Thyroid gland (tissue), 4 donors: ENCODE data around the gene LECT2. TPM values are rescaled to one million over a fixed set of nuclear protein-coding genes. Genes with fewer than 3 reads are reported as not detected.

ENCODE experiments used
- DNase-seq, 2 donors: peaks; one replicate each; pipeline ENCODE4 v3.0.0-alpha.2; 2019
- H3K27ac ChIP-seq, 3 donors: fragments of 200-600 bp; sonication (generic); 1 replicate in 2 of 3; 2 replicates in 1 of 3; pipeline ENCODE4 v1.5.1; 2016 to 2019; ENCODE audit warnings: mild to moderate bottlenecking in 1 of 3, moderate library complexity in 1 of 3
- H3K27me3 ChIP-seq: fragments of 200-600 bp; sonication (generic); one replicate; pipeline ENCODE4 v1.5.1; 2019
- H3K36me3 ChIP-seq, 2 donors: fragments of 200-600 bp; sonication (generic); one replicate each; pipeline ENCODE4 v1.5.1; 2016 to 2019
- H3K4me1 ChIP-seq, 2 donors: fragments of 200-600 bp; sonication (generic); one replicate each; pipeline ENCODE4 v1.5.1; 2017 to 2019
- H3K4me3 ChIP-seq, 3 donors: fragments of 200-600 bp; sonication (generic); replicated peaks in 1 of 3; 1 replicate in 2 of 3; 2 replicates in 1 of 3; pipeline ENCODE4 v1.5.1; 2016; ENCODE audit warnings: mild to moderate bottlenecking in 1 of 3
- H3K9me3 ChIP-seq: fragments of 200-600 bp; sonication (generic); one replicate; pipeline ENCODE4 v1.5.1; 2017
- CTCF ChIP-seq, 6 experiments: fragments of 200-600 bp in 3 of 6; fragments of 450-650 bp in 3 of 6; sonication (generic) in 3 of 6; IDR thresholded peaks; one replicate each; pipeline ENCODE4 v1.5.1; 2016 to 2019; ENCODE audit warnings: antibody characterized with exemption in 6 of 6, mild to moderate bottlenecking in 2 of 6, inconsistent platforms in 1 of 6, moderate library complexity in 1 of 6
- POLR2A ChIP-seq, 2 donors: fragments of 450-650 bp; IDR thresholded peaks; one replicate each; pipeline ENCODE4 v1.6.1; 2017; ENCODE audit warnings: antibody characterized with exemption in 2 of 2, mild to moderate bottlenecking in 2 of 2, moderate library complexity in 1 of 2
- WGBS, 2 donors: methylation state at CpG; one replicate each; pipeline ENCODE4 v1.1.5; 2017; 5-methylcytosine and 5-hydroxymethylcytosine counted together
- intact Hi-C: fragments of 100-400 bp; cut with DNase I; formaldehyde crosslinking; loops from one replicate; pipeline ENCODE4 v1.15.1; 2023
- total RNA-seq, 4 donors: library from RNA; depleted of rRNA; stranded (reverse); fragments of >200 nt; gene quantifications; one replicate each; pipeline ENCODE4 v1.2.3, GENCODE V29; 2016

Gene LECT2
- total RNA-seq, 4 donors from 2014 or later: not detected

- Histone ChIP-seq H3K4me3 (no peak overlapping the region), H3K36me3 (no peaks in the 10 kb centered on the region), H3K9me3 (no peaks in the 10 kb centered on the region), H3K4me1 (no peaks in the 10 kb centered on the region), H3K27me3 (no peaks in the 10 kb centered on the region), H3K27ac (no peak overlapping the region)
- TF ChIP-seq POLR2A (IDR thresholded peaks at IDR 0.05) (no peak), CTCF (IDR thresholded peaks at IDR 0.05) (no peak)
- intact Hi-C loops: no loop called here
- WGBS, 2 donors: 88 to 91% methylated on average over 7 of the region's 7 CpGs
- no peak for DNase-seq
These were observed 34.9 kb upstream of the LECT2 start for GRCh38 chr5:135989686-135990085.

GRCh38 chr5:135988546-135988945, 33.8 kb upstream of the LECT2 start:
- Histone ChIP-seq H3K9me3 (no peaks in the 10 kb centered on the region), H3K4me1 (no peaks in the 10 kb centered on the region), H3K36me3 (no peaks in the 10 kb centered on the region), H3K4me3 (no peak overlapping the region), H3K27me3 (no peaks in the 10 kb centered on the region), H3K27ac (no peak overlapping the region)
- intact Hi-C loops: no loop called here
- 88 to 94% methylated on average over 3 of the region's 3 CpGs for WGBS, 2 donors
- DNase-seq: no peak
- TF ChIP-seq POLR2A (IDR thresholded peaks at IDR 0.05) (no peak), CTCF (IDR thresholded peaks at IDR 0.05) (no peak)

- intact Hi-C loops: no loop called here
- TF ChIP-seq POLR2A (IDR thresholded peaks at IDR 0.05) (no peak), CTCF (IDR thresholded peaks at IDR 0.05) (no peak)
- peak overlapping the region in 2 of 3 donors; percentile 22 to 44 for H3K27ac ChIP-seq
- no peaks in the 10 kb centered on the region for H3K9me3 ChIP-seq
- 73 to 78% methylated on average over 3 of the region's 3 CpGs for WGBS, 2 donors
- no peak for DNase-seq
- no peaks in the 10 kb centered on the region for H3K36me3 ChIP-seq
- H3K4me3 ChIP-seq: no peak overlapping the region
- H3K4me1 ChIP-seq: no peaks in the 10 kb centered on the region
- no peaks in the 10 kb centered on the region for H3K27me3 ChIP-seq
These were observed 32.2 kb upstream of the LECT2 start for GRCh38 chr5:135986891-135987401.

GRCh38 chr5:135986401-135986800, 31.6 kb upstream of the LECT2 start:
- WGBS, 2 donors: 67 to 76% methylated on average over 3 of the region's 3 CpGs
- Histone ChIP-seq H3K27me3 (no peaks in the 10 kb centered on the region), H3K9me3 (no peaks in the 10 kb centered on the region), H3K4me3 (no peak overlapping the region), H3K27ac (peak overlapping the region in 2 of 3 donors; percentile 22 to 44), H3K4me1 (no peaks in the 10 kb centered on the region), H3K36me3 (no peaks in the 10 kb centered on the region)
- TF ChIP-seq CTCF (IDR thresholded peaks at IDR 0.05): no peak
- no peak for TF ChIP-seq POLR2A (IDR thresholded peaks at IDR 0.05)
- no peak for DNase-seq
- intact Hi-C loops: no loop called here

- peak overlapping the region in 1 of 3 donors; percentile 44 for H3K27ac ChIP-seq
- no peak for TF ChIP-seq CTCF (IDR thresholded peaks at IDR 0.05)
- no peak for TF ChIP-seq POLR2A (IDR thresholded peaks at IDR 0.05)
- H3K9me3 ChIP-seq: no peaks in the 10 kb centered on the region
- no peak overlapping the region for H3K4me3 ChIP-seq
- H3K36me3 ChIP-seq: no peaks in the 10 kb centered on the region
- no peaks in the 10 kb centered on the region for H3K27me3 ChIP-seq
- DNase-seq: no peak
- WGBS, 2 donors: 69 to 86% methylated on average over 1 of the region's 1 CpG
- intact Hi-C loops: no loop called here
- no peaks in the 10 kb centered on the region for H3K4me1 ChIP-seq
These were observed 31.2 kb upstream of the LECT2 start for GRCh38 chr5:135985951-135986350.
